IMR-90 (cell line): ENCODE results near the gene CEP126. TPM values are rescaled to one million over a fixed set of nuclear protein-coding genes. Genes with fewer than 3 reads are reported as not detected.

ENCODE experiments used
- ATAC-seq: fragments of 200-7000 bp; cut with Tn5 transposase; 2 replicates; pipeline ENCODE4 v1.9.1; 2020; ENCODE audit warnings: low read depth, mild to moderate bottlenecking, moderate library complexity
- BruUV-seq: library from RNA; stranded (reverse); fragments of 400-500 nt; replicated peaks from 2 replicates; lab custom pipeline; 2021; lab: Mats Ljungman, UMichigan
- CTCF ChIA-PET: fragments of 300-600 bp; formaldehyde crosslinking; extraction: SDS; loops from one replicate; lab custom pipeline; 2021; ENCODE audit warnings: antibody characterized with exemption; lab: Yijun Ruan, JAX
- POLR2A ChIA-PET: fragments of 300-600 bp; sonication (Branson Sonifier 250); formaldehyde crosslinking; loops from one replicate; lab custom pipeline; 2022; ENCODE audit warnings: antibody characterized with exemption; ENCODE audit not compliant: unreplicated experiment; lab: Charles Lee
- DNase-seq: peaks from one replicate; pipeline ENCODE4 v3.0.0; 2013
- H2AFZ ChIP-seq: replicated peaks from 2 replicates; pipeline ENCODE3; 2013; ENCODE audit warnings: low read length, mild to moderate bottlenecking; ENCODE audit not compliant: poor library complexity
- H2AK5ac ChIP-seq: 2 replicates; pipeline ENCODE4 v1.6.1; 2013; ENCODE audit warnings: low read depth, low read length, inconsistent platforms
- H2AK9ac ChIP-seq: replicated peaks from 2 replicates; pipeline ENCODE3; 2013; ENCODE audit warnings: mild to moderate bottlenecking, low read depth, low read length, moderate library complexity; ENCODE audit not compliant: poor library complexity
- H2BK120ac ChIP-seq: 2 replicates; pipeline ENCODE4 v1.6.1; 2013; ENCODE audit warnings: low read depth, low read length, inconsistent platforms
- H2BK15ac ChIP-seq: 3 replicates; pipeline ENCODE4 v1.6.1; 2013; ENCODE audit warnings: low read depth, low read length, inconsistent platforms
- H2BK20ac ChIP-seq: 2 replicates; pipeline ENCODE4 v1.6.1; 2013; ENCODE audit warnings: low read depth, mild to moderate bottlenecking, inconsistent platforms, low read length, moderate library complexity
- H2BK5ac ChIP-seq: 2 replicates; pipeline ENCODE4 v1.6.1; 2013; ENCODE audit warnings: mild to moderate bottlenecking, low read depth, low read length, inconsistent platforms; ENCODE audit not compliant: poor library complexity, severe bottlenecking
- H3K14ac ChIP-seq: replicated peaks from 2 replicates; pipeline ENCODE4 v1.6.1; 2013; ENCODE audit warnings: low read depth, low read length, inconsistent platforms
- H3K18ac ChIP-seq: 2 replicates; pipeline ENCODE4 v1.6.1; 2013; ENCODE audit warnings: low read depth, low read length, control low read depth
- H3K23ac ChIP-seq: 2 replicates; pipeline ENCODE4 v1.6.1; 2013; ENCODE audit warnings: low read depth, low read length, inconsistent platforms
- H3K27ac ChIP-seq: 2 replicates; pipeline ENCODE4 v1.5.1; 2013; ENCODE audit warnings: mild to moderate bottlenecking, control low read depth, low read length; ENCODE audit not compliant: insufficient read depth
- H3K27me3 ChIP-seq: 2 replicates; pipeline ENCODE4 v1.6.1; 2013; ENCODE audit warnings: low read length; ENCODE audit not compliant: control insufficient read depth, insufficient read depth
- H3K36me3 ChIP-seq: 2 replicates; pipeline ENCODE4 v1.6.1; 2013; ENCODE audit warnings: low read length, mixed read lengths; ENCODE audit not compliant: control insufficient read depth, insufficient read depth
- H3K4ac ChIP-seq: 2 replicates; pipeline ENCODE4 v1.6.1; 2013; ENCODE audit warnings: low read depth, low read length, inconsistent platforms
- H3K4me1 ChIP-seq: 2 replicates; pipeline ENCODE4 v1.6.1; 2013; ENCODE audit warnings: low read length, mixed read lengths; ENCODE audit not compliant: control insufficient read depth, insufficient read depth
- H3K4me2 ChIP-seq: 2 replicates; pipeline ENCODE4 v1.6.1; 2013; ENCODE audit warnings: low read depth, mild to moderate bottlenecking, control low read depth, low read length, moderate library complexity
- H3K4me3 ChIP-seq: 2 replicates; pipeline ENCODE4 v1.5.1; 2013; ENCODE audit warnings: low read depth, mild to moderate bottlenecking, control low read depth, low read length, moderate library complexity; ENCODE audit not compliant: insufficient read depth
- H3K56ac ChIP-seq: 2 replicates; pipeline ENCODE4 v1.6.1; 2013; ENCODE audit warnings: low read length, inconsistent platforms; ENCODE audit not compliant: insufficient read depth; ENCODE audit errors: extremely low read depth
- H3K79me1 ChIP-seq, 2 experiments: 2 replicates each; pipeline ENCODE4 v1.6.1; 2013; ENCODE audit warnings: low read length in 2 of 2, inconsistent platforms in 1 of 2, low read depth in 1 of 2
- H3K9ac ChIP-seq: 2 replicates; pipeline ENCODE4 v1.6.1; 2013; ENCODE audit warnings: low read depth, low read length, control low read depth
- H3K9me1 ChIP-seq: 2 replicates; pipeline ENCODE4 v1.6.1; 2013; ENCODE audit warnings: low read length, inconsistent platforms; ENCODE audit not compliant: insufficient read depth
- H3K9me3 ChIP-seq: 2 replicates; pipeline ENCODE4 v1.6.1; 2013; ENCODE audit warnings: low read length; ENCODE audit not compliant: control insufficient read depth, insufficient read depth
- H4K20me1 ChIP-seq: 2 replicates; pipeline ENCODE4 v1.6.1; 2013; ENCODE audit warnings: low read length, inconsistent platforms; ENCODE audit not compliant: insufficient read depth
- H4K5ac ChIP-seq: 2 replicates; pipeline ENCODE4 v1.6.1; 2013; ENCODE audit warnings: mild to moderate bottlenecking, low read depth, low read length, control low read depth
- H4K8ac ChIP-seq, 2 experiments: 2 replicates each; pipeline ENCODE4 v1.6.1; 2013; ENCODE audit warnings: low read depth in 2 of 2, low read length in 2 of 2, control low read depth in 1 of 2, inconsistent platforms in 1 of 2
- H4K91ac ChIP-seq: 2 replicates; pipeline ENCODE4 v1.6.1; 2013; ENCODE audit warnings: low read depth, low read length, inconsistent platforms; ENCODE audit not compliant: insufficient read depth
- BHLHE40 ChIP-seq: fragments of 150-350 bp; IDR thresholded peaks from 2 replicates; pipeline ENCODE4 v1.6.1; 2016; ENCODE audit warnings: mild to moderate bottlenecking, low read depth, low read length
- CEBPB ChIP-seq: IDR thresholded peaks from 2 replicates; pipeline ENCODE4 v1.6.1; 2012; ENCODE audit warnings: low read depth, low read length, improper control_type of control experiment
- CHD1 ChIP-seq: IDR thresholded peaks from 2 replicates; pipeline ENCODE4 v1.6.1; 2012; ENCODE audit warnings: low read depth, low read length, improper control_type of control experiment
- CTCF ChIP-seq: conservative IDR thresholded peaks from 2 replicates; pipeline ENCODE4 v1.5.1; 2012; ENCODE audit warnings: mild to moderate bottlenecking, low read depth, low read length, improper control_type of control experiment
- MAFK ChIP-seq: IDR thresholded peaks from 2 replicates; pipeline ENCODE4 v1.6.1; 2012; ENCODE audit warnings: low read depth, low read length, improper control_type of control experiment
- MAZ ChIP-seq: IDR thresholded peaks from 2 replicates; pipeline ENCODE4 v1.6.1; 2012; ENCODE audit warnings: low read depth, mild to moderate bottlenecking, low read length, improper control_type of control experiment, moderate library complexity, borderline replicate concordance
- MXI1 ChIP-seq: IDR thresholded peaks from 2 replicates; pipeline ENCODE4 v1.6.1; 2012; ENCODE audit warnings: low read depth, mild to moderate bottlenecking, low read length, moderate library complexity, borderline replicate concordance
- POLR2A ChIP-seq: IDR thresholded peaks from 2 replicates; pipeline ENCODE4 v1.6.1; 2012; ENCODE audit warnings: mild to moderate bottlenecking, low read depth, low read length
- RAD21 ChIP-seq: IDR thresholded peaks from 2 replicates; pipeline ENCODE4 v1.6.1; 2012; ENCODE audit warnings: low read length, improper control_type of control experiment
- RCOR1 ChIP-seq: IDR thresholded peaks from 2 replicates; pipeline ENCODE4 v1.6.1; 2012; ENCODE audit warnings: mild to moderate bottlenecking, low read length, improper control_type of control experiment; ENCODE audit not compliant: insufficient replicate concordance
- USF2 ChIP-seq: fragments of 150-350 bp; IDR thresholded peaks from 2 replicates; pipeline ENCODE4 v1.6.1; 2017; ENCODE audit warnings: mild to moderate bottlenecking, antibody characterized with exemption, low read length, low read depth
- WGBS, 2 experiments: methylation state at CpG; one replicate each; pipeline versions ENCODE4 v1.1.5 to v1.1.7; 2013; ENCODE audit warnings: missing lambda C conversion rate in 2 of 2; ENCODE audit not compliant: insufficient read length in 1 of 2; ENCODE audit errors: extremely low coverage in 2 of 2; 5-methylcytosine and 5-hydroxymethylcytosine counted together
- dilution Hi-C: fragments of 300-500 bp; cut with HindIII; formaldehyde crosslinking; loops from one replicate; pipeline ENCODE4 v1.14.3; 2018; ENCODE audit warnings: low sequenced_read_pairs; ENCODE audit not compliant: unreplicated experiment
- in situ Hi-C: fragments of 300-500 bp; cut with MboI; formaldehyde crosslinking; loops from 3 replicates; pipeline ENCODE4 v1.14.3; 2019; ENCODE audit warnings: low sequenced_read_pairs, inconsistent platforms, mixed read lengths
- intact Hi-C: fragments of 100-400 bp; cut with micrococcal nuclease; formaldehyde crosslinking; loops from 2 replicates; pipeline ENCODE4 v1.10.0; 2022
- polyA plus RNA-seq, 3 experiments: library from polyadenylated mRNA; depleted of rRNA; stranded (reverse); fragments of >200 nt; gene quantifications; 2 replicates each; pipeline ENCODE4 v1.2.3, GENCODE V29; 2012; ENCODE audit warnings: low replicate concordance in 1 of 3
- total RNA-seq: library from RNA; depleted of rRNA; stranded (reverse); fragments of >200 nt; gene quantifications from 2 replicates; pipeline ENCODE4 v1.2.3, GENCODE V29; 2012
- TF ChIP-seq, protein P1 (sequence below): fragments of 150-350 bp; IDR thresholded peaks from 2 replicates; pipeline ENCODE4 v1.6.1; 2016; ENCODE audit warnings: low read depth, mild to moderate bottlenecking, low read length, moderate library complexity, borderline replicate concordance

CEP126 gene
- total and polyA plus RNA-seq, 2 of the 4 experiments (the other 2 are of a cell fraction): 0.72 to 1.4 TPM

DNA sequence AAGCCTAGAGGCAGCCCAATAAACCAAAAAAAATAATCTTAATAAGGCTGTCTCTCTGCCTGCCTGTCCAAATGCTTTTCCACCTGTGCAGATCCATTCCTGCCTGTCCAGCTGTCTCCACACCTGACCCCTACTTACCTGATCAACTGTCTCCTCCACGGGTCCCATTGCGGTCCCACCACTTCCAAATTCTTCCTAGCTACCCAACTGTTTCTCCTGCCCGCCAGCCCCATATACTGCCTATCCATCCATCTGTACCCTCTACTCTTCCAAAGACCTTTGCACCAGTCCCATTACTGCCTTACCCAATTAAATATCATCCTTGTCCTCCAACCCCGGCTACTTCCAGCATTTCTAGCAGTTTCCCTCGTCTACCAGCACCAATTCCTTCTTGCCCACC, 40.9 kb downstream of the CEP126 start:
- in situ Hi-C loops (no loop called here), intact Hi-C loops (no loop called here), dilution Hi-C loops (no loop called here)
- H2BK20ac ChIP-seq: no peak overlapping the region
- no peaks in the 10 kb centered on the region for H3K9me3 ChIP-seq
- no peak overlapping the region for H2AFZ ChIP-seq
- H3K36me3 ChIP-seq: no peaks in the 10 kb centered on the region
- no peak overlapping the region for H3K9ac ChIP-seq
- H3K4me1 ChIP-seq: no peaks in the 10 kb centered on the region
- no peaks in the 10 kb centered on the region for H3K27me3 ChIP-seq
- CTCF ChIA-PET: no interaction called here
- H3K79me1 ChIP-seq: no peaks in the 10 kb centered on the region
- H2BK120ac ChIP-seq: no peak overlapping the region
- no peak overlapping the region for H4K5ac ChIP-seq
- H3K9me1 ChIP-seq: no peaks in the 10 kb centered on the region
- H3K18ac ChIP-seq: no peak overlapping the region
- H3K56ac ChIP-seq: no peak overlapping the region
- no peak overlapping the region for H3K4me3 ChIP-seq
- no peak overlapping the region for H2BK5ac ChIP-seq
- no peak overlapping the region for H4K8ac ChIP-seq
- H4K91ac ChIP-seq: no peak overlapping the region
- no peaks in the 10 kb centered on the region for H4K20me1 ChIP-seq
- no peak overlapping the region for H3K4me2 ChIP-seq
- BruUV-seq: no TSS peak
- 76% methylated on average over 3 of the region's 5 CpGs; no CpG with 5 or more reads in 1 of the 2 experiments for WGBS, 2 experiments
- ATAC-seq (no peak), DNase-seq (no peak)
- no peak for TF ChIP-seq MAZ
- no peak for TF ChIP-seq CHD1
- no peak for TF ChIP-seq MAFK
- TF ChIP-seq MXI1: no peak
- TF ChIP-seq USF2: no peak
- TF ChIP-seq CTCF: no peak
- no peak for TF ChIP-seq POLR2A
- no peak for TF ChIP-seq BHLHE40
- no peak for TF ChIP-seq RCOR1
- no peak for TF ChIP-seq RAD21
- TF ChIP-seq, protein P1, sequence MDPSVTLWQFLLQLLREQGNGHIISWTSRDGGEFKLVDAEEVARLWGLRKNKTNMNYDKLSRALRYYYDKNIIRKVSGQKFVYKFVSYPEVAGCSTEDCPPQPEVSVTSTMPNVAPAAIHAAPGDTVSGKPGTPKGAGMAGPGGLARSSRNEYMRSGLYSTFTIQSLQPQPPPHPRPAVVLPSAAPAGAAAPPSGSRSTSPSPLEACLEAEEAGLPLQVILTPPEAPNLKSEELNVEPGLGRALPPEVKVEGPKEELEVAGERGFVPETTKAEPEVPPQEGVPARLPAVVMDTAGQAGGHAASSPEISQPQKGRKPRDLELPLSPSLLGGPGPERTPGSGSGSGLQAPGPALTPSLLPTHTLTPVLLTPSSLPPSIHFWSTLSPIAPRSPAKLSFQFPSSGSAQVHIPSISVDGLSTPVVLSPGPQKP: no peak
- TF ChIP-seq CEBPB: no peak
- H2BK15ac ChIP-seq: no peak overlapping the region
- POLR2A ChIA-PET: no interaction called here
- H3K14ac ChIP-seq: no peak overlapping the region
- H2AK5ac ChIP-seq: no peak overlapping the region
- no peak overlapping the region for H3K27ac ChIP-seq
- no peak overlapping the region for H3K4ac ChIP-seq
- no peak overlapping the region for H2AK9ac ChIP-seq
- no peak overlapping the region for H3K23ac ChIP-seq
